HG03280 (cell line): ENCODE measurements around the gene MTMR4.
"Not testable (repeated sequence)": the region's sequence is repeated elsewhere in the genome, so short reads cannot be mapped to it uniquely, and the experiment has no call there.

Source experiments
- ATAC-seq: cut with Tn5 transposase; IDR thresholded peaks from one replicate; pipeline ENCODE4 v1.9.1; 2021; ENCODE audit warnings: mild to moderate bottlenecking, moderate library complexity; ENCODE audit not compliant: unreplicated experiment

The MTMR4 gene

GRCh38 chr17:58527306-58527705, 12.9 kb upstream of the MTMR4 start:
- no peak for ATAC-seq

DNA sequence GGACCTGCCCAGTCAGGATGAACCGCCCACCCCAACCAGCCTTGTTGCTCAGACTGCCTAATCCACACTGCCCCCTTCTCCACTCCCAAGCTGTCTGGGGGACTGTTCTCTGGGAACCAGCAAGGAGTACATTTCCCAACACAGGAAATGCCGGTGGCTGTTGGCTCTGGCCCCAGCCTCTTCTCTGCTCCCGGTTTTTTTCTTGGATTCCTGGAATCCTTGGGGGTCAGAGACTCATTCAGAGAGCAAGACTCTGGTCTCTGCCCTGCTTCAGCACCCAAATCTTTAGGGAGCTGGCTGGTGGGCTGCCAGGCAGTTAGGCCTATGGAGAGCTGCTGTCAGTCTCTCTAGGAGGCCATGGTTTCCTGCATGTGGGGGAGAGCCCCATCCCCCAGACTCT, 10.8 kb upstream of the MTMR4 start:
- no peak for ATAC-seq

GRCh38 chr17:58521680-58522079, 7.2 kb upstream of the MTMR4 start:
- no peak for ATAC-seq

- no peak for ATAC-seq
Observed at GRCh38 chr17:58520843-58521430, 6.5 kb upstream of the MTMR4 start.

DNA sequence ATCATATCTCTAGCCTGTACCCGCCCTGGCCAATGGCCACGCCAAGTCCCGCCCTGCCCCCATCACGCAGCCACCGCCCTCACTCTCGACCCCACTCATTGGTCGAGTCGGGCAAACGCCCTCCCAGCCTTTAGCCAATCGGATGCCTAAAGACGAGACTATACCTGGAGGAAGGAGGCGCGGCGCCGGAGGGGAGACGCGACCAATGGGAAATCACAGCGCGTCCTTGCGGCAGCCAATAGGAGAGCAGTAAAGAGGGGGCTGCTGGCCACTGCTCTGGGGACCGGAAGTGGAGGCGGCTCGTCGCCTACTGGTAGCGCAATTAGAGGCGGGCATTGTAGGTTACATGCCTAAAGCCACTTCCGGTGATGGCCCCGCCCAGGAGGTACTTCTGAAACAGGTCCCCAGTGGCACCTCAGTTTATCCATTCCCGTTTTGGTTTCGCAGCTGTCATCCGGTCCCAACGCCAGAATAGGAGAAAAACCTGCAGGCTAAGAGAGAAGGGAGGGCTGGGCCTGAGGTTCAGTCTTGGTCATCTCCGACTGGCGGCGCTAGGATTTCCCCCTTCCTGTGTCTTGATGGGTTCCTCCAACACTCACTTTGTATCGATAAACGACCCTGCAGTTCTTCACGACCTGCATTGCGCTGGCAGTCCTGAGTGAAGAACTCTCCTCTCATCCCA, 3.6 kb upstream of the MTMR4 start:
- ATAC-seq, result peak; percentile 80

GRCh38 chr17:58517378-58517927, 3.0 kb upstream of the MTMR4 start:
- no peak for ATAC-seq

DNA sequence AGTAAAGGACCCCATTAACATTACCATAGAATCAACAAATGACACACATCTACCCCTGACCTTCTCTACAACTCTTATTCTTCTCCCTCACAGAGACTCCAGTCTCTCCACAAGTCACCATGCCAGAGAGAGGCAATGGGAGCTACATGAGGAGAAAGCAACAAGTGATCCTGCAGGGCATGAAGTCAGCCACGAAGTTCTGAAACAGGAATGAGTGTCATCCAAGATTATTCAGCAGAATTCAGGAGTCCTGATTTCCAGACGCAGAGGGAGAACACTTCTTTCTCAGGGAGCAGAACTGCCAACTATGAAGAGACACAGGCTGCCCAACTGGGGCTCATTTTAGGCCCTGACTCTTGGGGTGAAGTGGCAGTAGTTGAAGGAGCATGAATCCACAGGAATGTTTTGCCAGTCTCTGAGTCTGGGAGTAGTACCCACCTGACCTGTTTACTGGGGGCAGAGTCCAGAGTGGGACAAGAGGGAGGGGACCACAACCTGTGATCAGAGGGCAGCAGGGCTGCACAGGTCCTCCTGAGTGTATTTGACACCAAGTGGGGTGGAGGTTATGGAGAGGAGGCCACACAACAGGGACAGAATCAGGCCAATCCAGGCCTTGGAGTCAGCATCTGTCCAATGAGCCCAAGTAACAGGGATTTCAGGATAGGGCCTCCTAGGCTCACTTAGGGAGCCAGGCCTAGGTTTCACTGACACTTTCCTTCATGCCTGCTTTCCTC, 2.4 kb upstream of the MTMR4 start:
- no peak for ATAC-seq

DNA sequence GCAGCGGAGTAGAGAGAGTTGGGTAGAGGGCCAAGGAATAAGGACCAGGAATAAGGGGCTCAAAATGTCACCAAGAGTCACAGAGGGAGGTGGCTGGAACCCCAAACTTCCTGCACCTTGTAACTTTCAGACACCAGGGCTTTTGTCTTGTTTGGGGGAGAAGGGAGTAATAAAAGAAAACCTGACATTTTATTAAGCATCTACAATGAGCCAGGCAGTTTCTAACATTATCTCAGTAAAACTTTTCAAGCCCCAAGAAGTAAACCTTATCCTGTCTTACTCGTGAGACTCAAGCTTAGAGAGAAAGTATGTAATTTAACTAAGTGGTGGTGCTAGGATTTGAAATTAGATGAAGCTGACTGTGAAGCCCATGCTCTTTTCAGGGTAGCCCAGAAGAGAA, 848 bp upstream of the MTMR4 start:
- no peak for ATAC-seq

GRCh38 chr17:58514770-58515157, 326 bp upstream of the MTMR4 start:
- ATAC-seq, result no peak

- ATAC-seq, result no peak
Observed at GRCh38 chr17:58513267-58513964, 1.0 kb downstream of the MTMR4 start.

GRCh38 chr17:58510075-58510474, 4.4 kb downstream of the MTMR4 start:
- ATAC-seq, result no peak

- ATAC-seq, result no peak
Observed at GRCh38 chr17:58508341-58509067, 5.9 kb downstream of the MTMR4 start.

GRCh38 chr17:58507123-58507634, 7.3 kb downstream of the MTMR4 start:
- no peak for ATAC-seq

DNA sequence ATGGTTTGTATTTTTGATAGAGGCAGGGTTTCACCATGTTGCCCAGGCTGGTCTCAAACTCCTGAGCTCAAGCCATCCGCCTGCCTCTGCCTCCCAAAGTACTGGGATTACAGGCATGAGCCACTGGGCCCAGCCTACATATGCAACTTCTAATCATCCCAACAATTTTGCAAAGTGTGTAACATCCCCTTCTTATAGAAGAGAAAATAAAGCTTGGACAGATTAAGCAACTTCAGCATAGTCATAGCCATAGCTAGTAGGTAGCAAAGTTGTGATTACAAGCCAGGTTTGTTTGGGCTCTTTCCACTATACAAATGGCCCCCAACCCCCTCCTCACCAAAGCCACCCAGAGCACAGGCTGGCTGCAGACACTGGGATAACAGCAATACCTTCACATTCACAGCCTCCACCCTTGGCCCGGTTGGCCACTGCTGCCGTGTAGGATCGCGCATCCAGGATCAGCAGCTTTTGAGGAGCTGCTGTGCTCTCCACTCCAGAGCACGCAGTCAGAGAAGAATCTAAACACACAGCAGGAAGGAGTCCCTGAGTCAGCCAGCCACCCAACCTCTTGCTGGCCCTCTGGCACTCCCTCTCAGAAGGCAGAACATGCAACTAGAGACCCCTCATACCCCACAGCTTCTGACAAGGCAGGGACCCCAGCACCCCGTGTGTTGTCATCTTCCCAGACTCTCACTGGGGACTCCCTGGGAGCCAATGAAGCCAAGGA, 7.9 kb downstream of the MTMR4 start:
- no peak for ATAC-seq

DNA sequence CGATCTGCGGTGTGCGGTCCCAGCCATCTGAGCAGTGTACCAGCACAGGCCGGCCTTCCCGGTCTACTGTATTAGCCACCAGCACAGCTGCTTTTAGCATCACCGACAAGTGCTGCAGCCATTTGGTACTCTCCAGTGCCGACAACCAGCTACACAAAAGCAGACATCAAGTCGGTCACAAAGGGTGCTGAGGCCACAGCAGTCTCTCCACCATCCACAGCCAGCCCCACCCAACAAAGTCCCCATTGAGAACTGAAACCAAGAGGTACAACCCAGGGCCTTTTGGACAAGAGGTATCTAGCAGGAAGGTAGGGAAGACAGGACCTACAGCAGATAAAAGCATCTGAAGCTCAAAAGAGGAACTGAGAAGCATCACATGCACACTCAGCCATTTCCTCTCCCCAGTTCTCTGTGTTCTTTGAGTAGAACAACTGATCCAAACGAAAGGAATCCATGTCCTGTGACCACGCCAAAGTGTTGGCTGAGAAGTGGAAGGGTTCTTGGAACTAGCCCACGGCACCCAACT, 9.5 kb downstream of the MTMR4 start:
- peak; percentile 90 for ATAC-seq

DNA sequence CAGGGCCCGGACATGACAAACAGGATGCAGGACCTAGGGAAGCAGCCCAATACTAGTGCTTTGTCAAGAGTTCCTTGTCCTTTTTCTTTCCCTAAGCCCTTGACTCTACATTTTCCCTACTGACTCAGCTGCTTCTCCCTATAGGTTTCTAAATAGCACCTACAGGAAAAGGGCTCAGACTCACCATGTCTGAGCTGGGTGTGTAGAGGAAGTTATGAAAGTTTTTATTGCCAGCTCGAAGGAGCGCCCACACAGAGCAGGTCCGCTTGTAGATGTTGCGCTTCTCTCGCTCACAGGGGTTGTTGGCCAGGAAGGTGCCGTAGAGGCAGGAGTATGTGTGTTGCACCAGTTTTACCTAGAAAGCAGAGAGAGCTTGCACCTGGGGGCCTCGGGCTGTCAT, 10.6 kb downstream of the MTMR4 start:
- ATAC-seq, result no peak

GRCh38 chr17:58503134-58503533, 11.3 kb downstream of the MTMR4 start:
- ATAC-seq, result not testable (repeated sequence)

GRCh38 chr17:58501451-58501850, 13.0 kb downstream of the MTMR4 start:
- no peak for ATAC-seq

DNA sequence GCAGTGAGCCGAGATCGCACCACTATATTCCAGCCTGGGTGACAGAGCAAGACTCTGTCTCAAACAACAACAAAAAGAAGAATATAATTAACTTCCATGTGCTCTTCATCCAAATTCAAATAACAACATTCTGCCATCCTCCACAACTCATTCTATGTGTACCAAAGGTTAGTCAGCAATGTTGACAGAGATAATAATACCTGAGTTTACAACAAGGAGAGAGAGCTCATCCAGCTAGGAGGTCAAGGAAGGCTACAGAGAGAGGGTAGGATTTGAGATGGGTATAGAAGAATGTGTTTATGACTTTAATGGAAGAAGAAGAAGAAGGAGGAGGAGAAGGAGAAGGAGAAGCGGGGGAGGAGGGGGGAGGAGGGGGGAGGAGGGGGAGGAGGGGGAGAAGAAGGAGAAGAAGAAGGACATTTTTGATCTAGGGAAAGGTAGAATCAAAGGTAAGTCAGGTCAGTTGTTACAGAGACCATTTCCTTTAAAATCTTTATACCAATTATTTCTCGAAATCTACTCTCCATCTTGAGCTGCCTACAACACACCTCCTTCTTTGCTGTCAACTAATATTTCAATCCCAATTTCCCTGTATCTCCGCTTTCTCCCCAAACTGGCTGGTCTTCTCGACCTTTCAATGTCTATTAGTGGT, 16.1 kb downstream of the MTMR4 start:
- ATAC-seq, result no peak
